Measurements from ENCODE around the gene CLDN19.
A peak's percentile ranks its signal among the peaks of the same experiment; 100 is the strongest.

Gene CLDN19

DNA sequence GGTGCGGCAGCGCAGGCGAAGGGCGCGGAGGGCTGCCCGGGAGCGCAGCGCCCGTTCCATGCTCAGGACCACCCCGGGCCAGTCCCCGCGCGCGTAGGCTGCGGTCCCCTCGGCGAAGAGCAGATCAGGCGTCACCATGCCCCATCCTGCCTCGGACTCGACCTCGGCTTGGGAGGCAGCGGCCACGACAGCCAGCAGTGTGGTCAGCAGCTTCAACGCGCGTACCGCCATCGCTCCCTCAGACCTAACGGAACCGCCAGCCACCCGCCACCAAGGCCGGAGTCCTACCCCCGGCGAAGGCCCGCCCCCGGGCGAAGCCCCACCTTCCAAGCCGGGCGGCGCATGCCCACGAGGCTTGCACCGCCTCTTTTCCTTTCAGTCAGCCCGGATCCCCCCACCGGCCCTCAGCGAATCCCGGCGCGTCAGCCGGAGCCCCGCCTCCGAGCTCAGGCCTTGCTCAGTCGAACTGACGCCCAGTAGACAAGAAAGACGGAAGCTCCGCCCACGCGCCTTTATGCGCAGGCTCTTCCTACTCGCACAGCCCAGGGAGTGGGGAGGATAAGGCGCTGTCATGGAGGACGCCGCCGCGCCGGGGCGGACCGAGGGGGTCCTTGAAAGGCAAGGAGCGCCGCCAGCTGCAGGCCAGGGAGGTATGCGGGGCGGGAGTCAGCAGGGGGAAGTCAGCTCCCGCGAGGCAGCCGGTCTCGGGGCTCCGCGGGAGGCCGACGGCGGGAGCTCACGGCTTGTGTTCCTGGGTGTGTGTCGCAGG lies 26.9 kb upstream of the CLDN19 start, which contains the start of the genes C1orf50 and P3H1:
Gene C1orf50 (plus strand): TSS at position 509 of the 769 bp plus-strand sequence. CDS start 63 bp downstream, at position 572.
Gene P3H1 (minus strand): TSS at position 288 of the 769 bp plus-strand sequence. CDS start 57 bp downstream, at position 231.
- H3K4me3 ChIP-seq (ENCODE audit: low read length in 2 of 2), result peak within 1 kb of the TSS; percentile 94 to 96
- no CpG with 5 or more reads among the region's 82 CpGs for WGBS, 2 donors (ENCODE audit: extremely low coverage in 2 of 2, insufficient read length in 2 of 2, insufficient replicate concordance in 1 of 2)
- no peak within 1 kb of the TSS for H3K4ac ChIP-seq (ENCODE audit: low read length)
- peak within 1 kb of the TSS; percentile 97 for H3K18ac ChIP-seq (ENCODE audit: low read length)
- H3K9me3 ChIP-seq (replicated peaks in 1 of 2; ENCODE audit: control insufficient read depth in 2 of 2, insufficient read depth in 1 of 2, low read depth in 1 of 2, low read length in 2 of 2), result no peaks in the 10 kb centered on the region
- H2BK5ac ChIP-seq (ENCODE audit: low read length), result peak within 1 kb of the TSS; percentile 96
- no peak within 1 kb of the TSS for H4K8ac ChIP-seq (ENCODE audit: low read depth, low read length)
- peak within 1 kb of the TSS; percentile 99 for H3K23ac ChIP-seq (ENCODE audit: low read depth, low read length, poor library complexity)
- H3K14ac ChIP-seq (ENCODE audit: low read length), result peak within 1 kb of the TSS; percentile 100
- H3K27ac ChIP-seq (replicated peaks; ENCODE audit: low read length), result peak within 1 kb of the TSS; percentile 73
- no peaks in the 10 kb centered on the region for H3K27me3 ChIP-seq (ENCODE audit: control insufficient read depth in 3 of 3, insufficient read depth in 3 of 3, low read depth in 1 of 3, low read length in 3 of 3)
- H2BK12ac ChIP-seq (ENCODE audit: low read length), result no peak within 1 kb of the TSS
- peak within 1 kb of the TSS; percentile 100 for H3K9ac ChIP-seq (ENCODE audit: low read depth, low read length, poor library complexity)
- H4K91ac ChIP-seq (ENCODE audit: low read depth, low read length, poor library complexity), result no peak within 1 kb of the TSS
- peak within 1 kb of the TSS; percentile 92 for H2AFZ ChIP-seq (ENCODE audit: low read length)
- H3K79me1 ChIP-seq (ENCODE audit: low read depth, low read length), result peaks cover 5% of the 10 kb centered on the region
- peak within 1 kb of the TSS; percentile 21 for H2BK120ac ChIP-seq (ENCODE audit: low read depth, low read length)
- peak within 1 kb of the TSS; percentile 69 for H3K4me2 ChIP-seq (ENCODE audit: insufficient read depth, low read length, poor library complexity, severe bottlenecking)
- DNase-seq (ENCODE audit: low spot score), result peak; percentile 99
- peaks cover 4 to 5% of the 10 kb centered on the region in 2 donors for H3K4me1 ChIP-seq (ENCODE audit: control insufficient read depth in 2 of 2, insufficient read depth in 1 of 2, low read depth in 1 of 2, low read length in 2 of 2)
- H3K36me3 ChIP-seq (replicated peaks in 1 of 2; ENCODE audit: control insufficient read depth in 2 of 2, insufficient read depth in 2 of 2, low read length in 2 of 2), result peaks cover 3 to 36% of the 10 kb centered on the region in 2 donors
- peak within 1 kb of the TSS; percentile 88 for H2AK5ac ChIP-seq (ENCODE audit: low read depth, low read length)
- H2BK15ac ChIP-seq (ENCODE audit: low read length), result peak within 1 kb of the TSS; percentile 95

DNA sequence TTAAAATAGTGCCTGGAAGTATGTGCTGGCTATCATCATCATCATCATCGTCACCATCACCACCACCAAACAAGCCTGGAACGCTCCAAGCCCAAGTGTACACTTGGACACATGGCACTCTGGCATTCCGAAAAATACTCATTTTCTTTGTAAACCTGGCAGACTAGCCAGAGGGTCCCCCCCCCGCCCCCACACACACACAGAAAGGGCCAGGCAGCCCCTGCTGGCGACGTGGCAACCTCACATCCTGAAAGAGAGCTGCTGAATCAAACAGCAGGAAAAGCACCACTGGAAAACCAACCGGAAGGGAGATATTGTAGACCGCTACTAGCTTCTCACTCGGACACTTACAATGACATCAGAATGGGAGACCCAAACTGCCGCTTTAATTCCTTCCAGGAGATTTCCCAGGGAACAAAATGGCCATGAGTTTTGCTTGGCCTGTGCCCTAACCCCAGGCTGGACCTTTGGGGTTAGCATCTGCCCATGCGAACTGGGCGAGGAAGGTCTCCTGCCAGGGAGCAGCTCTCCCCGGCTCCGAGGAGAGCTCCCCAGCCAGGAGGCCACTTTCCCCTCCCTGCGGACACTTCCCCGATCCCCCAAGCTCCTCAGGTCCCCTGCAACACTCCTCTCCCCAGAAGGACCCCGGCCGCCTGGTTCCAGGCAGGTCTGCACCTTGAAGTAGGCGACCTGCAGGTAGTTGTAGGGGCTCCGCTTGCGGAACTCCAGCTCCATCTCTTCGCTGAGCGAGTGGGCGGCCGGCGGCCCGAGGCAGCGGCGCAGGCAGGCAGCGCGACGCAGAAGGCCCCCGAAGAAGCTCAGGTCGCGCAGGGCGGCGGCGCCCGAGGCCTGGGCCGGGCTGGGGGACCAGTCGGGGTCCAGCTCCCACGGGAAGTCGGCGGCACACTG lies 26.1 kb upstream of the CLDN19 start:
- H2AFZ ChIP-seq (ENCODE audit: low read length), result peak overlapping the region; percentile 92
- H3K27ac ChIP-seq (replicated peaks; ENCODE audit: low read length), result peak overlapping the region; percentile 73
- peaks cover 4 to 37% of the 10 kb centered on the region in 2 donors for H3K36me3 ChIP-seq (replicated peaks in 1 of 2; ENCODE audit: control insufficient read depth in 2 of 2, insufficient read depth in 2 of 2, low read length in 2 of 2)
- no peak overlapping the region for H4K91ac ChIP-seq (ENCODE audit: low read depth, low read length, poor library complexity)
- no peak overlapping the region for H2BK120ac ChIP-seq (ENCODE audit: low read depth, low read length)
- peak overlapping the region; percentile 96 for H2BK5ac ChIP-seq (ENCODE audit: low read length)
- peak overlapping the region; percentile 99 for H3K23ac ChIP-seq (ENCODE audit: low read depth, low read length, poor library complexity)
- H3K14ac ChIP-seq (ENCODE audit: low read length), result peak overlapping the region; percentile 100
- no peak overlapping the region for H3K4ac ChIP-seq (ENCODE audit: low read length)
- peak overlapping the region; percentile 88 for H2AK5ac ChIP-seq (ENCODE audit: low read depth, low read length)
- H2BK15ac ChIP-seq (ENCODE audit: low read length), result peak overlapping the region; percentile 95
- no peak overlapping the region for H4K8ac ChIP-seq (ENCODE audit: low read depth, low read length)
- peaks cover 5% of the 10 kb centered on the region for H3K79me1 ChIP-seq (ENCODE audit: low read depth, low read length)
- peak overlapping the region; percentile 100 for H3K9ac ChIP-seq (ENCODE audit: low read depth, low read length, poor library complexity)
- H3K4me1 ChIP-seq (ENCODE audit: control insufficient read depth in 2 of 2, insufficient read depth in 1 of 2, low read depth in 1 of 2, low read length in 2 of 2), result peaks cover 4 to 5% of the 10 kb centered on the region in 2 donors
- H3K4me2 ChIP-seq (ENCODE audit: insufficient read depth, low read length, poor library complexity, severe bottlenecking), result peak overlapping the region; percentile 69
- no peaks in the 10 kb centered on the region for H3K27me3 ChIP-seq (ENCODE audit: control insufficient read depth in 3 of 3, insufficient read depth in 3 of 3, low read depth in 1 of 3, low read length in 3 of 3)
- no CpG with 5 or more reads among the region's 44 CpGs for WGBS, 2 donors (ENCODE audit: extremely low coverage in 2 of 2, insufficient read length in 2 of 2, insufficient replicate concordance in 1 of 2)
- H3K18ac ChIP-seq (ENCODE audit: low read length), result peak overlapping the region; percentile 94
- peak; percentile 45 for DNase-seq (ENCODE audit: low spot score)
- H2BK12ac ChIP-seq (ENCODE audit: low read length), result no peak overlapping the region
- peak overlapping the region; percentile 94 to 96 for H3K4me3 ChIP-seq (ENCODE audit: low read length in 2 of 2)
- H3K9me3 ChIP-seq (replicated peaks in 1 of 2; ENCODE audit: control insufficient read depth in 2 of 2, insufficient read depth in 1 of 2, low read depth in 1 of 2, low read length in 2 of 2), result no peaks in the 10 kb centered on the region

DNA sequence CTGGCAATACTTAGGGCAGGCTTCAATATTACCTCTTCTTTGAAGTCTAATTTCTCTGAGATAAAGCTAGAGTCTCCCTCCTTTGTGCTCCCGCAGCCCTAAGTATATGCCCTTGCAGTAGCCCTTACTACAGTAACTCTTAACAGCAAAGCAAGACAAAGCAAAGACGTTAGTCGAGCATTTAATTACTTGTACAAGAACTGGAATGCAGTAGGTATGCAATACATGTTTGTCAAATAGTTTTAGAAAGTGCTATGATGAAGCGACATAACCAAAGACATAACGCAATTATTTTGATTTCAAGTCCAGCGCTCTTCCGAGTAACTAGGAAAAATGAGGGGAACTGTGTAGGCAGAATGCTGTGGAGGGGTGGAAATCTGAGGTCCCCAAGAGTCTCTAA lies 25.2 kb upstream of the CLDN19 start:
- peak overlapping the region; percentile 69 for H3K4me2 ChIP-seq (ENCODE audit: insufficient read depth, low read length, poor library complexity, severe bottlenecking)
- H3K18ac ChIP-seq (ENCODE audit: low read length), result no peak overlapping the region
- no peak overlapping the region for H3K27ac ChIP-seq (replicated peaks; ENCODE audit: low read length)
- no peak overlapping the region for H3K14ac ChIP-seq (ENCODE audit: low read length)
- no peak overlapping the region for H3K4ac ChIP-seq (ENCODE audit: low read length)
- H3K9ac ChIP-seq (ENCODE audit: low read depth, low read length, poor library complexity), result no peak overlapping the region
- H3K36me3 ChIP-seq (replicated peaks in 1 of 2; ENCODE audit: control insufficient read depth in 2 of 2, insufficient read depth in 2 of 2, low read length in 2 of 2), result peaks cover 4 to 33% of the 10 kb centered on the region in 2 donors
- H2BK120ac ChIP-seq (ENCODE audit: low read depth, low read length), result no peak overlapping the region
- H2BK15ac ChIP-seq (ENCODE audit: low read length), result no peak overlapping the region
- peak overlapping the region; percentile 94 to 96 for H3K4me3 ChIP-seq (ENCODE audit: low read length in 2 of 2)
- no peak overlapping the region for H4K91ac ChIP-seq (ENCODE audit: low read depth, low read length, poor library complexity)
- peaks cover 4 to 5% of the 10 kb centered on the region in 2 donors for H3K4me1 ChIP-seq (ENCODE audit: control insufficient read depth in 2 of 2, insufficient read depth in 1 of 2, low read depth in 1 of 2, low read length in 2 of 2)
- H3K23ac ChIP-seq (ENCODE audit: low read depth, low read length, poor library complexity), result no peak overlapping the region
- H2BK5ac ChIP-seq (ENCODE audit: low read length), result no peak overlapping the region
- H3K9me3 ChIP-seq (replicated peaks in 1 of 2; ENCODE audit: control insufficient read depth in 2 of 2, insufficient read depth in 1 of 2, low read depth in 1 of 2, low read length in 2 of 2), result no peaks in the 10 kb centered on the region
- peak overlapping the region; percentile 38 for H2AFZ ChIP-seq (ENCODE audit: low read length)
- no peak overlapping the region for H2AK5ac ChIP-seq (ENCODE audit: low read depth, low read length)
- WGBS, 2 donors (ENCODE audit: extremely low coverage in 2 of 2, insufficient read length in 2 of 2, insufficient replicate concordance in 1 of 2), result no CpG with 5 or more reads among the region's 7 CpGs
- no peak for DNase-seq (ENCODE audit: low spot score)
- H3K79me1 ChIP-seq (ENCODE audit: low read depth, low read length), result peaks cover 5% of the 10 kb centered on the region
- H3K27me3 ChIP-seq (ENCODE audit: control insufficient read depth in 3 of 3, insufficient read depth in 3 of 3, low read depth in 1 of 3, low read length in 3 of 3), result no peaks in the 10 kb centered on the region
- H2BK12ac ChIP-seq (ENCODE audit: low read length), result no peak overlapping the region
- H4K8ac ChIP-seq (ENCODE audit: low read depth, low read length), result no peak overlapping the region

All from neuronal stem cell (in vitro differentiated cells).